ENCODE data around the gene DDRGK1.

Gene DDRGK1

GRCh38 chr20:3146732-3147341 lies 57.6 kb downstream of the DDRGK1 start:
- Histone ChIP-seq H3K4me3 (ENCODE audit: insufficient read depth, low read length, poor library complexity, severe bottlenecking) (no peak overlapping the region), H3K9ac (ENCODE audit: low read length) (no peak overlapping the region), H3K9me2 (replicated peaks; ENCODE audit: insufficient read depth, low read length) (no peaks in the 10 kb centered on the region), H3F3A (ENCODE audit: insufficient read depth) (no peaks in the 10 kb centered on the region), H3K27me3 (ENCODE audit: low read length) (no peaks in the 10 kb centered on the region), H3K4me2 (ENCODE audit: low read depth, low read length, poor library complexity, severe bottlenecking) (no peak overlapping the region), H3K36me3 (ENCODE audit: low read length) (peaks cover 8% of the 10 kb centered on the region; the same call in 1 of the 2 replicates), H2AFZ (ENCODE audit: low read depth, low read length, severe bottlenecking) (no peak overlapping the region), H4K20me1 (ENCODE audit: low read depth, low read length) (peaks cover 4% of the 10 kb centered on the region; the same call in 1 of the 2 replicates), H3K79me2 (ENCODE audit: insufficient read depth, low read length) (peaks cover 63% of the 10 kb centered on the region), H3K27ac (ENCODE audit: low read depth, low read length) (no peak overlapping the region), H3K9me3 (ENCODE audit: insufficient read depth, low read length) (no peaks in the 10 kb centered on the region)
- TF ChIP-seq EZH2phosphoT487 (conservative IDR thresholded peaks at IDR 0.05; ENCODE audit: low read length) = no peak

- peaks cover 19% of the 10 kb centered on the region for H3K79me2 ChIP-seq (ENCODE audit: insufficient read depth, low read length)
Measured at GRCh38 chr20:3141757-3142156, 62.7 kb downstream of the DDRGK1 start.

More at GRCh38 chr20:3141757-3142156, 62.7 kb downstream of the DDRGK1 start:
- no peaks in the 10 kb centered on the region for H3K9me3 ChIP-seq (ENCODE audit: insufficient read depth, low read length)
- H4K20me1 ChIP-seq (ENCODE audit: low read depth, low read length) = no peaks in the 10 kb centered on the region
- no peak overlapping the region for H3K4me3 ChIP-seq (ENCODE audit: insufficient read depth, low read length, poor library complexity, severe bottlenecking)
- H3K9ac ChIP-seq (ENCODE audit: low read length) = no peak overlapping the region
- H3K36me3 ChIP-seq (ENCODE audit: low read length) = no peaks in the 10 kb centered on the region
- no peak overlapping the region for H3K27ac ChIP-seq (ENCODE audit: low read depth, low read length)
- no peak overlapping the region for H3K4me2 ChIP-seq (ENCODE audit: low read depth, low read length, poor library complexity, severe bottlenecking)
- H3F3A ChIP-seq (ENCODE audit: insufficient read depth) = no peaks in the 10 kb centered on the region
- H3K27me3 ChIP-seq (ENCODE audit: low read length) = no peaks in the 10 kb centered on the region
- H3K9me2 ChIP-seq (replicated peaks; ENCODE audit: insufficient read depth, low read length) = no peaks in the 10 kb centered on the region
- H2AFZ ChIP-seq (ENCODE audit: low read depth, low read length, severe bottlenecking) = no peak overlapping the region
- TF ChIP-seq CTCF (IDR thresholded peaks at IDR 0.05; ENCODE audit: insufficient read depth, low read length, poor library complexity, severe bottlenecking) = no peak
- no peak for TF ChIP-seq EZH2phosphoT487 (conservative IDR thresholded peaks at IDR 0.05; ENCODE audit: low read length)

Measured in SU-DHL-6 (cell line).